Eye (tissue), 1 donor: ENCODE results near the gene PRKAR1B.

Source experiments
- DNase-seq: peaks from one replicate; pipeline ENCODE4 v3.0.0-alpha.2; 2015

Gene PRKAR1B

DNA sequence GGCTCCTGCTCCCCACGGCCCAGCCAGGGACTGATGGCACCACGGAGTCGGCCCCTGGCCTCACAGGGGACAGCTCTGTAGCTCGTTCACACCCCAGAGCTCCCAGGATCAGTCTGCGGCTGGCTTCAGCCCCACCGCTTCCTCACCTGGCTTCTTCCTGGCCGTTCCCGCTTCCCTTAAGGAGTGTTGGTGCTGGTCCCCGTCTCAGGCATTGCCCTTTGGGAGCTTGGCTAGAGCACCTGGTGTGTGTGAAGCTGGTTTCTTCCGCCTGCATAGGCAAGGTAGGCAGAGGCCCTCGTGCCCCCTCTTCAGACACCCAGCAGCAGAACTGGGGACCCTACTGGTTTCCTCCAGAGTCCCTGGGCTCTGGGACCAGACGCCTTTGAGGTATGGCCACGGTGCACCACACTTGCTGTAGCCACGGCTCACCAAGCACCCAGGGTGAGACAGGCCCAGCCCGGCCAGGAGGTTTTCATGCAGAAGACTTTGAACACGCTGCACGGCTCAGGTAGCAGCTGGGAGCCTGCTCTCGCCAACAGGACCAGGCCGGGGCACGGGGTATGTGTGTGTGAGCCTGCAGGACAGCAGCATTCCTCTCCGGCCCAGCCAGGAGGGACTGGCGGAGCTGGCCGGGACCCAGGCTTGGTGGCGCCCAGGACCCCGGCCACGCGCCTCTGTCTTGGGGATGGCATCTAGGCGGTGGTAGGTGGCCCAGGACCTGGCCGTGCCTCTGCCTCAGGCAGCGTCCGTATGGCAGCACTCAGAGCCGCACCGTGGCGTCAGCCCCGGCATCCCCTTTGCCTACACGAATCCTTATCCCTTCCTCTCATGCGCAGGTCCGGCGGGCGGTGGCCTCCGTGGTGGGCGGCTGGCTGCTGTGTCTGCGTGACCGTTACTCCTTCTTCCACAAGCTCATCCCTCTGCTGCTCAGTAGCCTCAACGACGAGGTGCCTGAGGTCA, 13.2 kb upstream of the PRKAR1B start:
- DNase-seq: no peak

GRCh38 chr7:739455-739982, 12.4 kb upstream of the PRKAR1B start:
- no peak for DNase-seq

GRCh38 chr7:738723-739454, 11.8 kb upstream of the PRKAR1B start:
- DNase-seq: no peak

- DNase-seq: no peak
Measured at GRCh38 chr7:738241-738640, 11.2 kb upstream of the PRKAR1B start.

GRCh38 chr7:734808-735207, 7.7 kb upstream of the PRKAR1B start:
- DNase-seq: no peak

DNA sequence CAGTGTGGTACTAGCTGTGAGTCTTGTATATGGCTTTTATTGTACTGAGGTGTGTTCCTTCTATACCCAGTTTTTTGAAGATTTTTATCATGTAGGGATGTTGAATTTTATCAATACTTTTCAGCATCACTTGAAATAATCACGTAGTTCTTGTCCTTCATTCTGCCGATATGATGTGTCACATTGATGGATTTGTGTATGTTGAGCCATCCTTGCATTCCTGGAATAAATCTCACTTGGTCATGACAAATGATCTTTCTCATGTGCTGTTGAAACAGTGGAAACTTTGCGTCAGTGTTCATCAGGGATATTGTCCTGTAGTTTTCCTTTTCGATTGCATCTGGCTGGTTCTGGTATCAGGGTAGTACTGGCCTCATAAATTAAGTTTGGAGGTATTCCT, 7.1 kb upstream of the PRKAR1B start:
- DNase-seq: no peak

DNA sequence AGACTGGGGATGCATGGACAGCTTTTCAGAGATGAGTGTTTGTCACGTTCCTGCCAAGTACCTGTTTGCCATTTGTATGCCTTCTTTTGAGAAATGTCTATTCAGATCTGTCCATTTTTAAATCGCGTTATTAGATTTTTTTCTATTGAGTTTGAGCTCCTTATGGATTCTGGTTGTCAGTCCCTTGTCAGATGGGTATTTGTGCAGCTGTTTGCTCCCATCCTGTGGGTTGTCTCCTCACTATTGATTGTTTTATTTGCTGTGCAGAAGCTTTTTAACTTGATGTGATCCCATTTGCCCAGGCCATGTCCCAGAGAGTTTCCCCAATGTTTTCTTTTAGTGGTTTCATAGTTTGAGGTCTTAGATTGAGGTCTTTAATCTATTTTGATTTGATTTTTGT, 5.5 kb upstream of the PRKAR1B start:
- no peak for DNase-seq

DNA sequence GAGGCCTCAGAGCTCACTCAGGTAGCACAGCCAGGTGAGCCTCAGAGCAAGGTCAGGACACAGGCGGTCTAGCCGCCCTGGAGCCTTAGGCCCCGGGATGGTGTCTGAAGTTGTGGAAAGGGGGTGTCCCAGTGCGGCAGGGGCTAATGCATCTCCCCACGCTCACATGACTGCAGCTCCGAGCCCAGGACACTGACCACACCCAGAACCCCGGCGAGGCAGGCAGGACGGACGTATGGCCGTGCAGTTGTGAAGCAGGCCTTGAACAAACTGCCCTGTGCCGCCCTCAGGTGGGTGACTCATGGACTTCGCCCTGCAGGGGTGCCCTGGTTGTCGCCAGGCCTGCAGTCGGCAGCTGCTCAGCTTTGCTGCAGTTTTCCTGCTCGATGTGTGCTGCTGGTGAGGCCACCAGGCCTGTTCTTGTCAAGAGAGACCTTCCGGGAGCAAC, 5.0 kb upstream of the PRKAR1B start:
- DNase-seq: peak; percentile 39

GRCh38 chr7:731440-732085, 4.5 kb upstream of the PRKAR1B start:
- DNase-seq: no peak

DNA sequence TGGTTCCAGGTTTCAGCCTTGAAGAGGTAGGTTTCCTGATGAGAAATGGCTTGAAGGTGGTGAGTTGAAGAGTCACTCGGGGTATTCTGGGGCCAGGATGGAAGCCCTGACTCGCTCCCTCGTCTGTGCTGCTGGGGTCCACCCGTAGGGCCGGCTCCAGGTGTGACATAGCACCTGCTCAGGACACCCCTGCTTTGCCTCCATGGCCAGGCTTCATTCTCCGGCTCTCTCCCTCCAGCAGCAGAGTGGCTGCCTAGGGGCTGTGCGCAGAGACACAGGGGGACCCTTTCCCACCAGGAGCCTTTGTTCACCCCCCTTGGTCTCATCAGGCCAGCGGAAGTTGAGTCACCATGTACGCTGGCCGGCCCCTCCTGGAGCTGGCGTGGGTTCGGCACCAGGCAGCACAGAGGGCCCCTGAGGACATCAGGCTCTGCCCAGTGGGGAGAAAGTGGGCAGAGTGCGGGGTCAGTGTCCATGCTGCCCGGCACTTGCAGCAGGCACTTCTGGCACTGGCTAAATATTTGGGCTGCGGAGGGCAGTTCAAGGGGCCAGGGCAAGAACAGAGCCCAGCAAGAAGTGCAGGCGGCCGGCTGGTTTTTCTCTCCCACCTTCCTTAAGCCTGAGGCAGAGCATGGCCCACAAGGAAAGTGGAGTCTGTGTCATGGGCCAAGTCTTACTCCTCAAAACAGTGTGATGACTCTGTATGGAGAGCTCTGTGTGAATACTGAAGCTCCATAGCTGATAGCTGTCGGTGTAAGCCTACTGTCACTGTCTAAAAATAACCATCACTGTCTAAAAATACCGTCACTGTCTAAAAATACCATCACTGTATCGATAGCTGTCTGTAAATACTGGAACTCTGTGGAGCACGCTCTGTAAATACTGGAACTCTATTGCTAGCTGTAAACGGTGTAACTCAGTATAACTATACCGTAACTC, 3.7 kb upstream of the PRKAR1B start:
- DNase-seq: no peak

GRCh38 chr7:729140-730000, 2.3 kb upstream of the PRKAR1B start:
- DNase-seq: no peak

GRCh38 chr7:728602-729001, 1.5 kb upstream of the PRKAR1B start:
- no peak for DNase-seq

DNA sequence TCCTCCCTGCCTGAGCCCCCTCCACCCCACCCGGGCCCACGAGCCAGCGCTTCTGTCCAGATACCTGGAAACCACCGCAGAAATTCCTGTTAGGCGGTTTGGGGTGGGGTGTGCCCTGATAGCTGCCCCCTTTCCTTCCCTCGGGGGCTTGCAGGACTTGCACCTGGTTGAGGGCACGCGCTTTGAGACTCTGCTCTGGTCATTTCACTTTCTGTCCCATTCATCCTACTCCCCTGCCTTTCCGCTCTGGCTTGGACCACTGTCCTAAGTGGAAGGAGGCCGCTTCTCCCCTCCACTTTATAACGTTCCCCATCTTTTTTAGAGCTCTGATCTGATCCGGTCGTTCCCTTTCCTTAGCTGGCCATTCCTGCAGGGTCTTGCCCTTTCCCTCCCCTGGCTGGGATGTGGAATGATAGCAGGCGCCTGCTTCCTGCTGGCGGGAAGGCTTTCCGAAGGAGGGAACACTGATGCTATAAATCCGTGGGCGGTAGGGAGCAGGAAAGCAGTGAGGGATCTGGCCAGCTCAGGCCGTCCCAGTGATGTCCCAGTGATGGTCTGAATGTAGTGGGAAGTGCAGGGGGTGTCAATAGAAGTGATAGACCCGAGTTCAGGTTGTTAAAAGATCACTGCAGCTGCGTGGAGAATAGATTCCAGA, 852 bp upstream of the PRKAR1B start:
- DNase-seq: no peak

DNA sequence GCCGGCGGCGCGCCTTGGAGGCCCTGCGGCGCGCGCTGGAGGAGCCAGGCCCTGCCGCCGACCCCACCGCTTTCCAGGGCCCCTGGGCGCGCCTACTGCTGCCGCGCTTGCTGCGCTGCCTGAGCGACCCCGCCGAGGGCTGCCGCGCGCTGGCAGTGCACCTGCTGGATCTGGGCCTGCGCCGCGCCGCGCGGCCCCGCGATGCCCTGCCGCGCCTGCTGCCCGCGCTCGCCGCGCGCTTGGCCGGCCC, 302 bp downstream of the PRKAR1B start:
- no peak for DNase-seq

DNA sequence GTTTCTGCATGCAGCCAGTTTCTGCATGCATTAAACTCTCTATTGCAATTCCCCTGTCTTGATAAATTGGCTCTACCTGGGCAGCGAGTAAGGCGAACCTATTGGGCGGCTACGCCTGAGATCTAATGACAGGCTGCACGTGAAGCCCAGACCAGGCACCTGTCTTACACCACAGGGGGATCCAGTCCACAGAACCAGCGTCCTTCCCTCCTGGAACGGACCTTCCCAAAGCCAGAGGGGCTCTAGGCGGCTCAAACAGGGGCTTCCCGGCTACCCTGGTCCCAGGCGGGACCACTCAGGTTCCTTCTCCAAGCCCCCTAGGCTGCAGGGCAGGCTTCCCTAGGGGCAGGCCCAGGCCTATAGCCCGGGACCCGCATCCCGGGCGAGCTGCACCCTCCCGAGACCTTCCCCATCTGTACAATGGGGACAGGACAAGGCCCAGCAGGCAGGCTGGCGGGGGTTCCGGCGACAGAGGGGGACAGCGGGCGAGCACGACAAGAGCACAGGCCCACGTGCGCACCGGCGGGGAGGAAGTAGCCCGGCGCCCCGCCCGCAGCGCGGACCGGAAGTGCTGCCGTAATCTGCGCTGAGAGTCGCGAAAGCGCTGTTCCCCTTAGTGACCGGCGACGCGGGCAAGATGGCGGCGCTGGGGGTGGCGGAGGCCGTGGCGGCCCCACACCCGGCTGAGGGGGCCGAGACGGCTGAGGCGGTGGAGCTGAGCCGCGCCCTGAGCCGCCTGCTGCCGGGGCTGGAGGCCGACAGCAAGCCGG, 812 bp downstream of the PRKAR1B start, which contains the start of gene DNAAF5:
Gene DNAAF5 (plus strand): TSS at position 616 of the 770 bp plus-strand sequence. CDS start 22 bp downstream, at position 638.
- DNase-seq: peak; percentile 92

DNA sequence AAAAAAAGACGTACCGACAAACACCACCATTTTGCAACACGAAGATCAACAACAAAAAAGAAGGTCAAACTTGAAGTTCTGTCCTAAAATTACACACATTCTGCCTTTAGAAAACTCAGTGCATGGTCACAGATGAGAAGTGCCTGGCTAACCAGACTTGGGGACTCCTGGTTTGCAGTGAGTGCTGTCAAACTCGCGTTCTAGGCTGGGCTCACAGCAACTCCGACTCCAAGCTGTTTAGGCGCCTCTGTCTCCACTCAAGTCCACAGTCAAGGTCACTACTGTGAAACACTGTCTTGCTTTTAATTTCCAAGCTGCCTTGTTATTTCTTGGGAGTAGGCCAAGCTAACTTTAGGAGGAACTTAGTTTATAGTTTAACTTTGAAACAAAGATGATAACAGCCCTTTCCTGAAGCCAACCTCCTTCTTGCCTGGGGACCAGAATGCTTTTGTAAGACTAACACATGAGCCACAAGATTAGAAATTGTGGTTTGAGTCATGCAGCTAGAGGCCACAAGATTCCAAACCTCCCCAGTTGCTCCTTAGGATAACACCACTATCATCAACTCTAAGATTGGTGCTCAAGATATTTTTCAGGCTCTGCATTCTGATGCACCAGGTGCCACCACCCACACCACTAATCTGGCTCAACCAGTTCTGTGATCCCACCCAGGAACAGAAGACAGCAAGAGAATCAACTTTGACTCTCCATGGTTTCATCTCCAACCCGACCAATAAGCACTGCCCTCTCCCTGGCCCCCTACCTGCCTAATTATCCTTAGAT, 1.7 kb downstream of the PRKAR1B start:
- DNase-seq: no peak

- no peak for DNase-seq
Measured at GRCh38 chr7:724298-724697, 2.8 kb downstream of the PRKAR1B start.

DNA sequence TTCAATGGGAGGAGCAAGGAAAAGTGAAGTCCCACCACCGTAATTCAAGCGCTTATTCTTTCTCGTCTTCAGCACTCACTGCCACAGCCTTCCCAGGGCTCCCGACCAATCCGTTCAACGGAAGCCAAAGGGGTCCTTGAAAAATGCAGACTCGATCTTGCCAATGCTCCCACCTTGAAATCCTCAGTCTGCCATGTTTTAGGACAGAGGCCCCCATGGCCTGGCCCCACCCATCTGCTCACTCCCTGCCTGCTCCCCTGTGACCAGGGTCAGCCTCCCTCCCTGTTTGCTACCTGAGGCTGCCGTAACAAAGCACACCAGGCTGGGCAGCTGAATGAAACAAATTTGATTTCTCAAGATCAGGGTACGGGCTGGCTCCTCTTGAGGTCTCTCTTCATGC, 3.5 kb downstream of the PRKAR1B start:
- DNase-seq: no peak
